Panc1 (cell line): Measurements from ENCODE around the gene GADD45G. TPM values are rescaled to one million over a fixed set of nuclear protein-coding genes. Genes with fewer than 3 reads are reported as not detected.

Experiments
- total RNA-seq: library from RNA; stranded (reverse); gene quantifications from one replicate; pipeline ENCODE4 v1.2.1, GENCODE V29; 2021; ENCODE audit not compliant: unreplicated experiment

Gene GADD45G
- total RNA-seq, 1 experiment from 2014 or later = 1.2 TPM

Other genes with a start within 250 kb of the GADD45G start
- gene SEMA4D, start 106.9 kb upstream of the GADD45G start, total RNA-seq = 6.5 TPM